Smooth muscle cell (in vitro differentiated cells): ENCODE data around the gene NAV2. TPM values are rescaled to one million over a fixed set of nuclear protein-coding genes. Genes with fewer than 3 reads are reported as not detected.
A peak's percentile ranks its signal among the peaks of the same experiment; 100 is the strongest.

Source experiments
- DNase-seq: peaks from one replicate; lab custom pipeline; 2025; ENCODE audit not compliant: unreplicated experiment; lab: John Stamatoyannopoulos, UW
- H2AFZ ChIP-seq: fragments of 200-600 bp; sonication (generic); 2 replicates; pipeline ENCODE4 v1.6.0; 2016; ENCODE audit warnings: antibody characterized with exemption, low read depth, mild to moderate bottlenecking
- H3F3A ChIP-seq: fragments of 200-600 bp; sonication (generic); 2 replicates; pipeline ENCODE4 v1.6.0; 2017; ENCODE audit warnings: antibody characterized with exemption, low read depth
- H3K27ac ChIP-seq: fragments of 200-600 bp; sonication (generic); 2 replicates; pipeline ENCODE4 v1.5.1; 2016; ENCODE audit warnings: low read depth, mild to moderate bottlenecking
- H3K27me3 ChIP-seq: fragments of 200-600 bp; sonication (generic); 2 replicates; pipeline ENCODE4 v1.6.1; 2016; ENCODE audit warnings: low read depth, mild to moderate bottlenecking
- H3K36me3 ChIP-seq: fragments of 200-600 bp; sonication (generic); 2 replicates; pipeline ENCODE4 v1.5.1; 2016; ENCODE audit warnings: low read depth
- H3K4me1 ChIP-seq: fragments of 200-600 bp; sonication (generic); 2 replicates; pipeline ENCODE4 v1.5.1; 2016; ENCODE audit warnings: low read depth
- H3K4me2 ChIP-seq: fragments of 200-600 bp; sonication (generic); 2 replicates; pipeline ENCODE4 v1.6.0; 2016; ENCODE audit warnings: mild to moderate bottlenecking
- H3K4me3 ChIP-seq: fragments of 200-600 bp; sonication (generic); 2 replicates; pipeline ENCODE4 v1.5.1; 2016; ENCODE audit warnings: mild to moderate bottlenecking
- H3K79me2 ChIP-seq: fragments of 200-600 bp; sonication (generic); 2 replicates; pipeline ENCODE4 v1.6.0; 2016; ENCODE audit warnings: low read depth, mild to moderate bottlenecking
- H3K9ac ChIP-seq: fragments of 200-600 bp; sonication (generic); 2 replicates; pipeline ENCODE4 v1.6.0; 2016; ENCODE audit warnings: low read depth
- H3K9me3 ChIP-seq: fragments of 200-600 bp; sonication (generic); replicated peaks from 2 replicates; pipeline ENCODE4 v1.5.1; 2016; ENCODE audit warnings: low read depth
- H4K20me1 ChIP-seq: fragments of 200-600 bp; sonication (generic); 2 replicates; pipeline ENCODE4 v1.6.0; 2016; ENCODE audit warnings: low read depth
- WGBS: methylation state at CpG from one replicate; pipeline ENCODE4 v1.1.7; 2016; ENCODE audit warnings: low lambda C conversion rate; 5-methylcytosine and 5-hydroxymethylcytosine counted together
- polyA plus RNA-seq: library from polyadenylated mRNA; unstranded; fragments of >200 nt; fragmentation: Nextera tagmentation; extraction: Ambion mirVana; gene quantifications from 2 replicates; pipeline ENCODE4 v1.2.1, GENCODE V29; 2016
- total RNA-seq: library from RNA; depleted of rRNA; stranded (reverse); fragments of >200 nt; gene quantifications from 2 replicates; pipeline ENCODE4 v1.2.3, GENCODE V29; 2014
- TF ChIP-seq, protein P1 (sequence below): fragments of 200-600 bp; sonication (generic); IDR thresholded peaks from 2 replicates; pipeline ENCODE4 v1.5.1; 2017; ENCODE audit warnings: borderline replicate concordance, mild to moderate bottlenecking, antibody characterized with exemption; ENCODE audit not compliant: insufficient read depth, poor library complexity, severe bottlenecking

The NAV2 gene
- total and polyA plus RNA-seq, 2 experiments from 2014 or later = 14.1 to 67.5 TPM

DNA sequence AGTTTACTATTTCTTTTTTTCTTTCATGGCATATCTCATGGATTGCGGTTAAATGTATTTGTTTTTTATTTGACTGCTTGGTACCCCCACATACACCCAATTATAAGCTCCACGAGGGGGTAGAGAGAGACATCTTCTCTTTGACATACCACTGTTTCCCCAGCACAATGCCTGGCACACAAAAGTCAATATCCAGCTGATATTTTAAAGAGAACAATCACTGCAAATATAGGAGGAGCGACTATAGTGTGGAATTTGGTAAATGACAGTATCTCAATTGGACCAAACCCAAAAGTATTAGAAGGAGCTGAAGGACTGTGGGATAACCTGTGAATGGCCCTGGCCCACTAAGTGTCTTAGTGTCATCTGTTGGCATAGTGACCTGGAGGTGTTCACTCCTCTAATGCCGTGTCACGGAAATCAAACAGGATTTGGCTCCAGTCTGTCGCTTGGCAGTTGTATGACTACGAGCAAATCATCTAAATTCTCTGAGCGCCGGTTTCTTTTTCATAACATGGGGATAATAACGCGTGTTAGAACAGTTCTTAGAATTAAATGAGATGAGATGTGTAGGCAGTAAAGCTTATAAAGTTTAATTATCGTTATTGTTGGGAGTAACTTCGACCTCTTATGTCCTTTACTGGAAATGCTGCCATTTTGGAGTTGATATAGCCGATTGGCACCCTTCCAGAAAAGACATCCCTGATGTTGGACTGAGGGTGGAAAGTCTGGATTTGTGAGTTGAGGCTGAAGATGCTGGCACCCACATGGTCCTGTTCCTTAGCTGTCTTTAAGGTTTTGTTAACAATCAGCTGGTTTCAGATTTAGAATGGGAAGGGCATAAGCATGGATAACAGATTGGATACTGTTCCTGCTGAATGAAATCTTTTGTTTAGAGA, 303.1 kb downstream of the NAV2 start:
- Histone ChIP-seq H3K4me1 (peaks cover 13% of the 10 kb centered on the region), H3K27ac (no peak overlapping the region), H3K36me3 (no peaks in the 10 kb centered on the region), H2AFZ (no peak overlapping the region), H3K27me3 (no peaks in the 10 kb centered on the region), H3K4me2 (peak overlapping the region; percentile 18), H3K9me3 (no peaks in the 10 kb centered on the region), H3K79me2 (no peaks in the 10 kb centered on the region), H3K4me3 (no peak overlapping the region), H3F3A (peaks cover 9% of the 10 kb centered on the region), H4K20me1 (no peaks in the 10 kb centered on the region), H3K9ac (no peak overlapping the region)
- 84% methylated on average over 14 of the region's 14 CpGs for WGBS
- no peak for DNase-seq
- TF ChIP-seq, protein P1, sequence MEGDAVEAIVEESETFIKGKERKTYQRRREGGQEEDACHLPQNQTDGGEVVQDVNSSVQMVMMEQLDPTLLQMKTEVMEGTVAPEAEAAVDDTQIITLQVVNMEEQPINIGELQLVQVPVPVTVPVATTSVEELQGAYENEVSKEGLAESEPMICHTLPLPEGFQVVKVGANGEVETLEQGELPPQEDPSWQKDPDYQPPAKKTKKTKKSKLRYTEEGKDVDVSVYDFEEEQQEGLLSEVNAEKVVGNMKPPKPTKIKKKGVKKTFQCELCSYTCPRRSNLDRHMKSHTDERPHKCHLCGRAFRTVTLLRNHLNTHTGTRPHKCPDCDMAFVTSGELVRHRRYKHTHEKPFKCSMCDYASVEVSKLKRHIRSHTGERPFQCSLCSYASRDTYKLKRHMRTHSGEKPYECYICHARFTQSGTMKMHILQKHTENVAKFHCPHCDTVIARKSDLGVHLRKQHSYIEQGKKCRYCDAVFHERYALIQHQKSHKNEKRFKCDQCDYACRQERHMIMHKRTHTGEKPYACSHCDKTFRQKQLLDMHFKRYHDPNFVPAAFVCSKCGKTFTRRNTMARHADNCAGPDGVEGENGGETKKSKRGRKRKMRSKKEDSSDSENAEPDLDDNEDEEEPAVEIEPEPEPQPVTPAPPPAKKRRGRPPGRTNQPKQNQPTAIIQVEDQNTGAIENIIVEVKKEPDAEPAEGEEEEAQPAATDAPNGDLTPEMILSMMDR = no peak

DNA sequence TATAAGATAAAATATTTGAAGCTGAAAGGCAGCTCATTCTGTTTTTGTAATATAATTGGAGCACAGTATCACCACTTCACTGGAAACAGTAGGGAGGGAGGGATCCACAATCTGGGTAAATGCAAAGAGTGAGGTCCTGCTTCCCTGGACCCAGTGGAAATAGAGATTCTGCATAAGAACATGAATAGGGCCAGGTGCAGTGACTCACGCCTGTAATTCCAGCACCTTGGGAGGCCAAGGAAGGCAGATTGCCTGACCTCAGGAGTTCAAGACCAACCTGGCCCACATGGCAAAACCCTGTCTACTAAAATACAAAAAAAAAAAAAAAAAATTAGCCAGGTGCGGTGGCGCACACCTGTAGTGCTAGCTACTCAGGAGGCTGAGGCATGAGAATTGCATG, 303.9 kb downstream of the NAV2 start:
- DNase-seq = no peak
- no peak overlapping the region for H3K4me3 ChIP-seq
- 67% methylated on average over 3 of the region's 3 CpGs for WGBS
- TF ChIP-seq, protein P1 = no peak
- peaks cover 17% of the 10 kb centered on the region for H3K4me1 ChIP-seq
- H3K4me2 ChIP-seq = no peak overlapping the region
- no peaks in the 10 kb centered on the region for H4K20me1 ChIP-seq
- H2AFZ ChIP-seq = no peak overlapping the region
- no peaks in the 10 kb centered on the region for H3K9me3 ChIP-seq
- no peaks in the 10 kb centered on the region for H3K27me3 ChIP-seq
- no peaks in the 10 kb centered on the region for H3K79me2 ChIP-seq
- H3K9ac ChIP-seq = no peak overlapping the region
- H3K36me3 ChIP-seq = no peaks in the 10 kb centered on the region
- no peak overlapping the region for H3K27ac ChIP-seq
- H3F3A ChIP-seq = peaks cover 14% of the 10 kb centered on the region

- Histone ChIP-seq H3K9ac (no peak overlapping the region), H3K27me3 (no peaks in the 10 kb centered on the region), H3K4me2 (peak overlapping the region; percentile 10), H2AFZ (no peak overlapping the region), H3K9me3 (no peaks in the 10 kb centered on the region), H3K36me3 (no peaks in the 10 kb centered on the region), H3K4me1 (peaks cover 25% of the 10 kb centered on the region), H4K20me1 (no peaks in the 10 kb centered on the region), H3F3A (peaks cover 22% of the 10 kb centered on the region), H3K79me2 (no peaks in the 10 kb centered on the region), H3K27ac (peak overlapping the region; percentile 50), H3K4me3 (no peak overlapping the region)
- 60% methylated on average over 4 of the region's 4 CpGs for WGBS
- TF ChIP-seq, protein P1 = no peak
- no peak for DNase-seq
These were observed 304.7 kb downstream of the NAV2 start for GRCh38 chr11:20017320-20017719.
